ENCODE results near the gene TPCN1.

- no peak for TF ChIP-seq CTCF (conservative IDR thresholded peaks at IDR 0.05; ENCODE audit: low read depth, low read length)
- no peak for TF ChIP-seq EZH2 (IDR thresholded peaks at IDR 0.05; ENCODE audit: low read length, unreplicated experiment)
- TF ChIP-seq EZH2phosphoT487 (IDR thresholded peaks at IDR 0.05; ENCODE audit: borderline replicate concordance, low read length) = no peak
Observed at GRCh38 chr12:113305281-113305856, 84.1 kb downstream of the TPCN1 start.

All from PC-3 (cell line).